ENCODE data around the gene LRFN4. TPM values are rescaled to one million over a fixed set of nuclear protein-coding genes. Genes with fewer than 3 reads are reported as not detected.

Gene LRFN4
- total RNA-seq, 1 donor from 2014 or later: 37.9 TPM

DNA sequence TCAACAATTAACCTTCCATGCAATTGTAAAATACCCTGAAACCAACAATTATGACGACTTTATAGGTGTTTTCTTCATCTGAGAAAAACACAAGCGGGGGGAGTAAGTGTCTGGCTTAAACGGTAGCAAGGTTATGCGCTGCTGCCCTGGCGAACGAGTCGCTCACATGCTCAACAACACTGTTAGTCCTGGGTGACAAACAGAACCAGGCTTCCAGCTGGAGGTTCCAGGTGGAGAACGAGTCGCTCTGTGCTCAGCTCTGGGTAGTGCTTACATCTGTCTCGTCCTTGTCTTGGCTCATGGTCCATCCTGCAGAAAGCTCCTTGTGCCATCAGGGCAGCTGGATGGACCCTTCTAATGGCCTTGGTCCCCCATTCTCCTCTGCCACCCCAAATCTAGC lies 53.2 kb downstream of the LRFN4 start:
- no peak for DNase-seq (ENCODE audit: low read depth)
- no peak for TF ChIP-seq CTCF (conservative IDR thresholded peaks at IDR 0.05; ENCODE audit: low read depth, low read length)
- no peak overlapping the region for H3K4me3 ChIP-seq (ENCODE audit: low read depth, low read length)

Other genes with a start within 250 kb of the LRFN4 start
- gene RBM14, start 240.4 kb upstream of the LRFN4 start, total RNA-seq: 40.4 and 73.7 TPM in 2 replicates
- gene RBM4, start 218.4 kb upstream of the LRFN4 start, total RNA-seq: 105 and 133 TPM in 2 replicates
- 4.0 and 17.3 TPM in 2 replicates for gene RBM4B, start 179.2 kb upstream of the LRFN4 start, total RNA-seq
- gene SPTBN2, start 127.8 kb upstream of the LRFN4 start, total RNA-seq: 63.9 and 78.9 TPM in 2 replicates
- 41.7 and 42.9 TPM in 2 replicates for gene RCE1, start 13.6 kb upstream of the LRFN4 start, total RNA-seq
- gene PC, start 101.3 kb downstream of the LRFN4 start, total RNA-seq: 4.7 and 10.6 TPM in 2 replicates
- not detected in 2 replicates for gene C11orf86, start 118.2 kb downstream of the LRFN4 start, total RNA-seq
- gene SYT12, start 166.1 kb downstream of the LRFN4 start, total RNA-seq: 0.43 and 0.58 TPM in 2 replicates
- 51.4 and 86.8 TPM in 2 replicates for gene RHOD, start 199.8 kb downstream of the LRFN4 start, total RNA-seq